H1 (cell line): ENCODE measurements around the gene GCNT1. TPM values are rescaled to one million over a fixed set of nuclear protein-coding genes. Genes with fewer than 3 reads are reported as not detected.

ENCODE experiments used
- ASH2L ChIP-seq: fragments of 200-600, 300-600 bp; sonication (generic); IDR thresholded peaks from one replicate; pipeline ENCODE4 v1.7.1; 2017; ENCODE audit warnings: low read length
- ATF2 ChIP-seq: IDR thresholded peaks from 2 replicates; pipeline ENCODE4 v1.6.1; 2012; ENCODE audit warnings: low read length, inconsistent platforms
- BACH1 ChIP-seq: IDR thresholded peaks from 2 replicates; pipeline ENCODE4 v1.6.1; 2012; ENCODE audit warnings: low read length, improper control_type of control experiment
- CHD1 ChIP-seq: IDR thresholded peaks from 2 replicates; pipeline ENCODE4 v1.6.1; 2012; ENCODE audit warnings: low read depth, low read length, improper control_type of control experiment
- CREB1 ChIP-seq: IDR thresholded peaks from 2 replicates; pipeline ENCODE4 v1.6.1; 2012; ENCODE audit warnings: inconsistent platforms
- CTBP2 ChIP-seq: IDR thresholded peaks from 2 replicates; pipeline ENCODE4 v1.7.0; 2011; ENCODE audit warnings: borderline replicate concordance, mild to moderate bottlenecking, moderate library complexity, mixed read lengths, low read length; ENCODE audit not compliant: insufficient read depth, insufficient read length
- CTCF ChIP-seq, 3 experiments: IDR thresholded peaks; 1 replicate in 2 of 3; 2 replicates in 1 of 3; pipeline versions ENCODE4 v1.5.1 to v1.6.1; 2011; ENCODE audit warnings: low read length in 3 of 3, mild to moderate bottlenecking in 3 of 3, inconsistent platforms in 2 of 3, low read depth in 1 of 3, moderate library complexity in 1 of 3; ENCODE audit not compliant: insufficient read depth in 1 of 3; ENCODE audit errors: control extremely low read depth in 1 of 3
- FOSL1 ChIP-seq: IDR thresholded peaks from 2 replicates; pipeline ENCODE4 v1.6.1; 2011; ENCODE audit warnings: mild to moderate bottlenecking, low read depth, low read length, moderate library complexity; ENCODE audit not compliant: insufficient read depth
- HDAC6 ChIP-seq: IDR thresholded peaks from one replicate; pipeline ENCODE4 v1.7.1; 2012; ENCODE audit warnings: low read depth, mild to moderate bottlenecking, inconsistent platforms, low read length, moderate library complexity
- KDM1A ChIP-seq: fragments of 200-600, 300-600 bp; sonication (generic); IDR thresholded peaks from 2 replicates; pipeline ENCODE4 v1.7.1; 2016; ENCODE audit warnings: mild to moderate bottlenecking, low read length, borderline replicate concordance
- NANOG ChIP-seq: IDR thresholded peaks from 2 replicates; pipeline ENCODE4 v1.6.1; 2011; ENCODE audit warnings: low read length, low read depth, mild to moderate bottlenecking, inconsistent platforms; ENCODE audit not compliant: insufficient read depth, poor library complexity, severe bottlenecking
- POU5F1 ChIP-seq: IDR thresholded peaks from 2 replicates; pipeline ENCODE4 v1.6.1; 2011; ENCODE audit warnings: low read depth, mild to moderate bottlenecking, low read length, moderate library complexity
- RBBP5 ChIP-seq: IDR thresholded peaks from 2 replicates; pipeline ENCODE4 v1.7.1; 2012; ENCODE audit warnings: low read depth, mild to moderate bottlenecking, inconsistent platforms, low read length, moderate library complexity, borderline replicate concordance
- SIN3A ChIP-seq, 2 experiments: IDR thresholded peaks in 1 of 2; conservative IDR thresholded peaks in 1 of 2; 2 replicates each; pipeline ENCODE4 v1.6.1; 2011 to 2012; ENCODE audit warnings: low read length in 2 of 2, improper control_type of control experiment in 1 of 2, low read depth in 1 of 2, mild to moderate bottlenecking in 1 of 2
- SP4 ChIP-seq: IDR thresholded peaks from 2 replicates; pipeline ENCODE4 v1.6.1; 2012; ENCODE audit warnings: low read length, inconsistent platforms
- SRF ChIP-seq: IDR thresholded peaks from 2 replicates; pipeline ENCODE4 v1.6.1; 2011; ENCODE audit warnings: mild to moderate bottlenecking, low read depth, low read length, moderate library complexity
- TEAD4 ChIP-seq: IDR thresholded peaks from 2 replicates; pipeline ENCODE4 v1.6.1; 2012; ENCODE audit warnings: low read depth, low read length, inconsistent platforms, mixed read lengths
- USF2 ChIP-seq: IDR thresholded peaks from 2 replicates; pipeline ENCODE4 v1.6.1; 2011; ENCODE audit warnings: low read length, improper control_type of control experiment
- polyA plus RNA-seq, 7 experiments: library from polyadenylated mRNA; depleted of rRNA in 3 of 7; stranded (reverse) in 5 of 7; unstranded in 2 of 7; fragments of >200 nt in 5 of 7; fragments of 200-250 nt in 2 of 7; gene quantifications; 1 replicate in 5 of 7; 2 replicates in 1 of 7; 4 replicates in 1 of 7; pipeline versions ENCODE4 v1.2.1 to v1.2.3, GENCODE V29; 2011 to 2013; ENCODE audit warnings: missing spikeins in 2 of 7, mixed read lengths in 2 of 7
- total RNA-seq: library from RNA; stranded (reverse); fragmentation: NEBNext Ultra II Directional; extraction: Animal tissue kit (Norgen Biotek cat#: 25700); gene quantifications from 2 replicates; pipeline ENCODE4 v1.2.1, GENCODE V29; 2021

The GCNT1 gene
- total and polyA plus RNA-seq, 2 of the 8 experiments (the other 6 are each of a cell fraction or from before 2014, with no cell fraction given), result 13.0 to 16.5 TPM

GRCh38 chr9:76458903-76459693, at the start of gene GCNT1 (continued):
- TF ChIP-seq POU5F1, result no peak
- TF ChIP-seq USF2, result no peak
- TF ChIP-seq ASH2L, result no peak
- no peak for TF ChIP-seq CHD1
- TF ChIP-seq TEAD4, result no peak
- no peak for TF ChIP-seq SRF
- peak; percentile 9; the same call in 1 of the 2 replicates for TF ChIP-seq BACH1
- peak; percentile 44; the same call in 1 of the 2 replicates for TF ChIP-seq FOSL1
- TF ChIP-seq SIN3A (conservative IDR thresholded peaks at IDR 0.05 in 1 of 2, IDR thresholded peaks at IDR 0.05 in 1 of 2; ENCODE audit: low read depth in 1 of 2, low read length in 2 of 2), result peak; percentile 49 to 56; a peak in 1 of 4 replicates
- no peak for TF ChIP-seq NANOG
- no peak for TF ChIP-seq HDAC6
- no peak; the same call in 1 of the 2 replicates for TF ChIP-seq SP4
- no peak for TF ChIP-seq ATF2
- TF ChIP-seq CTCF (IDR thresholded peaks at IDR 0.05; ENCODE audit: control extremely low read depth in 1 of 3, insufficient read depth in 1 of 3, low read depth in 1 of 3, low read length in 3 of 3), result peak; percentile 57 to 76 (median 62)
- TF ChIP-seq KDM1A, result no peak
- TF ChIP-seq RBBP5, result no peak
- peak; percentile 66 for TF ChIP-seq CTBP2
- TF ChIP-seq CREB1, result peak; percentile 82
